NCI-H128 (cell line): ENCODE measurements around the gene SIRT7.

Experiments
- DNase-seq: peaks from one replicate; lab custom pipeline; 2025; ENCODE audit not compliant: unreplicated experiment; lab: John Stamatoyannopoulos, UW

Gene SIRT7

GRCh38 chr17:81917565-81918332 is at the start of gene SIRT7:
SIRT7 (minus strand) TSS chr17:81918176; CDS start chr17:81918131, 45 bp downstream.
- DNase-seq: peak; percentile 16

- no peak for DNase-seq
These were observed 49.2 kb upstream of the SIRT7 start for GRCh38 chr17:81967244-81967532.

GRCh38 chr17:81966343-81967243 is 48.6 kb upstream of the SIRT7 start:
- DNase-seq: no peak

GRCh38 chr17:81964081-81964849 is 46.3 kb upstream of the SIRT7 start:
- no peak for DNase-seq

GRCh38 chr17:81962499-81963441 is 44.8 kb upstream of the SIRT7 start:
- DNase-seq: no peak

GRCh38 chr17:81961521-81962498 is 43.8 kb upstream of the SIRT7 start:
- no peak for DNase-seq

- no peak for DNase-seq
These were observed 43.1 kb upstream of the SIRT7 start, which contains the start of gene NOTUM for GRCh38 chr17:81961087-81961511. NOTUM (minus strand) TSS chr17:81961187; CDS start chr17:81960909, 278 bp downstream.

- DNase-seq: no peak
These were observed 42.4 kb upstream of the SIRT7 start for GRCh38 chr17:81960130-81960958.

GRCh38 chr17:81959362-81960129 is 41.6 kb upstream of the SIRT7 start:
- no peak for DNase-seq

- no peak for DNase-seq
These were observed 40.8 kb upstream of the SIRT7 start for GRCh38 chr17:81958633-81959342.

- DNase-seq: no peak
These were observed 39.9 kb upstream of the SIRT7 start for GRCh38 chr17:81957691-81958432.

GRCh38 chr17:81956607-81957589 is 38.9 kb upstream of the SIRT7 start:
- no peak for DNase-seq

GRCh38 chr17:81955756-81956544 is 38.0 kb upstream of the SIRT7 start:
- no peak for DNase-seq

GRCh38 chr17:81955058-81955681 is 37.2 kb upstream of the SIRT7 start:
- no peak for DNase-seq
